ENCODE data around the gene TMEM203.

Gene TMEM203

DNA sequence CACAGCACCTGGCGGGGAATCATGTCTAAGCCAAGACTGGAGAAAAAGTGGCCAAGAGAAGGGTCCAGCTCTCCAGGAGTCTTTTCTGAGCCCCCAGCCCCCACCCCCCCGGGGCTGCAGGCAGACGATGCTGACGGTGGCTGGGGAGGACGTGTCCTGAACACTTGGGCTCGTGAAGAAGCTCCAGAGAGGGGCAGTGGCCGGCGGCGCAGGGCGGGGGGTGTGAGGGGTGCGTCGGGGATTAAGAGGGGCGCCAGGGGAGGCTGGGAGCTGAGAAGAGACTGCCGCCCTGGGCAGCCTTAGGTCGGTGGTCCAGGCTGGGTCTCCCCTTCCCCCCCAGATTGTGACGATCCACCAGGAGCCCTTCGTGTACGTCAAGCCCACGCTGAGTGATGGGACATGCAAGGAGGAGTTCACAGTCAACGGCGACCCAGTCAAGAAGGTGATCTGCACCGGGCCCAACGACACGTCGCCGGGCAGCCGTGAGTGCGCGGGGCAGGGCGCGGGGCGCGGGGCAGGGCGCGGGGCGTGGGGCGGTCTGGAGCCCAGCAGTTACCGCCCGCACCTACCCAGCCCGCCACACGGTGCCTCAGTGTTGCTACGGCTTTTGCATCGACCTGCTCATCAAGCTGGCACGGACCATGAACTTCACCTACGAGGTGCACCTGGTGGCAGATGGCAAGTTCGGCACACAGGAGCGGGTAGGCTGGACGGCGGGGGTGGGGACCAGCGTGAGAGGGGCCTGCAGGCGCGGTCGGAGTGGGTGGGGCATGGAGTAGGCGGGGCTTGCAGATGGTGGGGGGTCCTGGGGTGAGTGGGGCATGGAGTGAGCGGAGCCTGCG lies 44.5 kb downstream of the TMEM203 start:
- DNase-seq (ENCODE audit: low read depth, low spot score) = no peak
- peaks cover 24% of the 10 kb centered on the region; the same call in 1 of the 2 replicates for H3K27me3 ChIP-seq (ENCODE audit: control insufficient read depth, insufficient read depth, low read length)
- no peak overlapping the region for H3K27ac ChIP-seq (ENCODE audit: low read length)
- H3K4me1 ChIP-seq (ENCODE audit: control insufficient read depth, insufficient read depth, low read length) = peaks cover 10% of the 10 kb centered on the region; the same call in 1 of the 2 replicates
- no CpG with 5 or more reads among the region's 56 CpGs for WGBS (ENCODE audit: insufficient coverage, insufficient read length)
- H3K4me3 ChIP-seq (ENCODE audit: low read length) = peak overlapping the region; percentile 1; the same call in 1 of the 2 replicates
- no peaks in the 10 kb centered on the region for H3K9me3 ChIP-seq (ENCODE audit: control insufficient read depth, insufficient read depth, low read length)
- no peaks in the 10 kb centered on the region; the same call in 1 of the 2 replicates for H3K36me3 ChIP-seq (ENCODE audit: control insufficient read depth, insufficient read depth, low read length)

DNA sequence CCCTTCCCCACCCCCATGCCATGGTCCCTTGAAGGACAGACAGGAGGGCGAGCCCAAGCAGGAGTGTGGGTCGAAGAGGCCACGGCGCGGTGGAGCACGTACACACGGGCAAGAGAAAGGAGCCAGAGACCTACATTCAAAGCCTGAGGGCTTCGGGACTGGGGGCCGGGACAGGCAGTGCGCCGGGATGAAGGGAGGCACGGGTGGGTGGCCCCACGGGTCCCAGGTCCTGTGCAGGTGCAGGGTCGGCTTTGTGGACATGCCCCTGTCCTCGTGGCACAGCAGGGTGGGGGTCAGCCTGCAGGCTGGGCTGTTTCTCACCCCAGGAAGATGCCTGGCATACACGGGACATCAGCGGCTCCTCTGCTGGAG lies 45.4 kb downstream of the TMEM203 start:
- no CpG with 5 or more reads among the region's 17 CpGs for WGBS (ENCODE audit: insufficient coverage, insufficient read length)
- H3K4me3 ChIP-seq (ENCODE audit: low read length) = no peak overlapping the region
- H3K4me1 ChIP-seq (ENCODE audit: control insufficient read depth, insufficient read depth, low read length) = peaks cover 10% of the 10 kb centered on the region; the same call in 1 of the 2 replicates
- H3K36me3 ChIP-seq (ENCODE audit: control insufficient read depth, insufficient read depth, low read length) = no peaks in the 10 kb centered on the region; the same call in 1 of the 2 replicates
- no peak for DNase-seq (ENCODE audit: low read depth, low spot score)
- no peaks in the 10 kb centered on the region for H3K9me3 ChIP-seq (ENCODE audit: control insufficient read depth, insufficient read depth, low read length)
- peaks cover 28% of the 10 kb centered on the region; the same call in 1 of the 2 replicates for H3K27me3 ChIP-seq (ENCODE audit: control insufficient read depth, insufficient read depth, low read length)
- H3K27ac ChIP-seq (ENCODE audit: low read length) = no peak overlapping the region

GRCh38 chr9:137159105-137160053 lies 46.1 kb downstream of the TMEM203 start:
- no CpG with 5 or more reads among the region's 14 CpGs for WGBS (ENCODE audit: insufficient coverage, insufficient read length)
- Histone ChIP-seq H3K4me3 (ENCODE audit: low read length) (no peak overlapping the region), H3K9me3 (ENCODE audit: control insufficient read depth, insufficient read depth, low read length) (no peaks in the 10 kb centered on the region), H3K27me3 (ENCODE audit: control insufficient read depth, insufficient read depth, low read length) (peaks cover 28% of the 10 kb centered on the region; the same call in 1 of the 2 replicates), H3K4me1 (ENCODE audit: control insufficient read depth, insufficient read depth, low read length) (peaks cover 10% of the 10 kb centered on the region; the same call in 1 of the 2 replicates), H3K27ac (ENCODE audit: low read length) (no peak overlapping the region), H3K36me3 (ENCODE audit: control insufficient read depth, insufficient read depth, low read length) (no peaks in the 10 kb centered on the region; the same call in 1 of the 2 replicates)
- DNase-seq (ENCODE audit: low read depth, low spot score) = no peak

DNA sequence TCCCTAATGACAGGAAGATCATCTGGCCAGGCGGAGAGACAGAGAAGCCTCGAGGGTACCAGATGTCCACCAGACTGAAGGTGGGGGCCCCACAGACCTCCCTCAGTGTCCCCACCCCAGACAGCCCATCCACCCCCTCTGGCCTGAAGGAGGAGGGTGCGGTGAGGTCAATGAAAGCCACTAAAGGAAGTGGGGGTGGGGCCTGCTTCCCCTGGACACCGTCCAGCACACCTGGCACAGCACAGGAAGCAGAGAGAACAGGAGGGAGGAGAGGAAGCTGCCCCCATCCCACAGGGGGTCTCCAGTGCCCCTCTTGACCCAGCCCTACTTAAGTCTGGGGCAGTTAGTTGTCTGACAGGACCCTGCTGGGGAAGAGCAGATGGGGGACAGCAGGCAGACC lies 46.8 kb downstream of the TMEM203 start:
- Histone ChIP-seq H3K27ac (ENCODE audit: low read length) (no peak overlapping the region), H3K9me3 (ENCODE audit: control insufficient read depth, insufficient read depth, low read length) (no peaks in the 10 kb centered on the region), H3K4me3 (ENCODE audit: low read length) (no peak overlapping the region), H3K36me3 (ENCODE audit: control insufficient read depth, insufficient read depth, low read length) (no peaks in the 10 kb centered on the region), H3K4me1 (ENCODE audit: control insufficient read depth, insufficient read depth, low read length) (peaks cover 10% of the 10 kb centered on the region; the same call in 1 of the 2 replicates), H3K27me3 (ENCODE audit: control insufficient read depth, insufficient read depth, low read length) (peaks cover 28% of the 10 kb centered on the region; the same call in 1 of the 2 replicates)
- WGBS (ENCODE audit: insufficient coverage, insufficient read length) = no CpG with 5 or more reads among the region's 4 CpGs
- no peak for DNase-seq (ENCODE audit: low read depth, low spot score)

DNA sequence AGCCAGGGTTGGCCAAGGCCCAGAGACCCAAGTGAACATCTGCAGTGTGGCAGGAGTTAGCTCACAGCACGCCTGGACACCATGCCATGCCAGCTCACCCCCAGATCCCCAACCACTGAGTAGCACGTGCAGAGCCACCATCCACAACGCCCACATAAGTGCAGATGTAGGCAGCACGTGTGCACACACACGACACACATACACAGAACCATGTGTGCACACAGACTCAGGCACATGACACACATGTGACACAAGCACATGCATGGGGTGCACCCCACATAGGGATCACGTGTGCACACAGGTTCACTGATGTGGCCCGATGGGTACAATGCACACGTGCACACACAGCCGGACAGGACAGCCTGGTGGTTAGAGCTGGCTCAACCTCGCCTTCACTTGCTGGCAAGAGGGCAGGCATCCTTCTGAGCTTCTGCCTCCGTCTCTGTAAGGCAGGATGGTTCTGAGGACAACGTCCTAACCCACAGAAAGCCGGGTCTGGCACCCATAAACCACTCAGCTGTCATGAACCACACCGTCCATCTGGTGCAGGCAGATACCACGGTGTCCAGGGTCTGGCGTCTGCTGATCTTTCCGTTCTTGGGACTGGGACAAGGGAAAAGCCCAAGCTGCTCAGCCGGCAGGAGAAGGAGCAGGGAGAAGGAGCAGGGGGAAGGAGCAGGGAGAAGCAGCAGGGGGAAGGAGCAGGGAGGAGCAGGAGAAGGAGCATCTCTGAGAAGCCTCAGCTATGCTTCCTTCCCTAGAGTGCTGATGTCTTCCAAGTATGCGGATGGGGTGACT lies 47.6 kb downstream of the TMEM203 start:
- H3K4me1 ChIP-seq (ENCODE audit: control insufficient read depth, insufficient read depth, low read length) = peaks cover 10% of the 10 kb centered on the region; the same call in 1 of the 2 replicates
- peaks cover 23% of the 10 kb centered on the region; the same call in 1 of the 2 replicates for H3K27me3 ChIP-seq (ENCODE audit: control insufficient read depth, insufficient read depth, low read length)
- H3K36me3 ChIP-seq (ENCODE audit: control insufficient read depth, insufficient read depth, low read length) = no peaks in the 10 kb centered on the region
- no peak overlapping the region for H3K4me3 ChIP-seq (ENCODE audit: low read length)
- no peak for DNase-seq (ENCODE audit: low read depth, low spot score)
- WGBS (ENCODE audit: insufficient coverage, insufficient read length) = no CpG with 5 or more reads among the region's 19 CpGs
- H3K9me3 ChIP-seq (ENCODE audit: control insufficient read depth, insufficient read depth, low read length) = no peaks in the 10 kb centered on the region
- H3K27ac ChIP-seq (ENCODE audit: low read length) = no peak overlapping the region

DNA sequence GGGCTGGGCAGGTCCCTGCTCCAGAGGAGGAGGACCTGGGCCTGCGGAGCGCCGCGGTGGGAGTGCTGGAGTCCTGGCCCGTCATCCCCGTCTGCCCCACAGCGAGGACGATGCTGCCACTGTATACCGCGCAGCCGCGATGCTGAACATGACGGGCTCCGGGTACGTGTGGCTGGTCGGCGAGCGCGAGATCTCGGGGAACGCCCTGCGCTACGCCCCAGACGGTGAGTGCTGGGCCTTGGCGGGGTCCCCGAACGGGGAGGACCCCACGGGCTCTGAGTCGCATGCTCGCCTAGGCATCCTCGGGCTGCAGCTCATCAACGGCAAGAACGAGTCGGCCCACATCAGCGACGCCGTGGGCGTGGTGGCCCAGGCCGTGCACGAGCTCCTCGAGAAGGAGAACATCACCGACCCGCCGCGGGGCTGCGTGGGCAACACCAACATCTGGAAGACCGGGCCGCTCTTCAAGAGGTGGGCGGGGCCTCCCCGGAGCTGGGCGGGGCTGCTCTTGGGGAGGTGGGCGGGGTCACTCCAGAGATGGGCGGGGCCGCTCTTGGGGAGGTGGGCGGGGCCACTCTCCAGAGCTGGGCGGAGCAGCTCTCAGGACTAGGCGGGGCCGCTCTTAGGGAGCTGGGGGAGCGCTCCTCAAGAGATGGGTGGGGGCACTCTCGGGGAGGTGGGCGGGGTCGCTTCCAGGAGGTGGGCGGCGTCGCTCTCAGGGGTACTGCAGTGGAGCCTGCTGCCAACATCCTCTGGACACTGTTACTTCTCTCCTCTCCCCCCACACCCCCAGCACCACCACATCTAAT lies 48.7 kb downstream of the TMEM203 start:
- Histone ChIP-seq H3K4me1 (ENCODE audit: control insufficient read depth, insufficient read depth, low read length) (peaks cover 8% of the 10 kb centered on the region; the same call in 1 of the 2 replicates), H3K9me3 (ENCODE audit: control insufficient read depth, insufficient read depth, low read length) (no peaks in the 10 kb centered on the region), H3K36me3 (ENCODE audit: control insufficient read depth, insufficient read depth, low read length) (no peaks in the 10 kb centered on the region), H3K27me3 (ENCODE audit: control insufficient read depth, insufficient read depth, low read length) (peaks cover 19% of the 10 kb centered on the region; the same call in 1 of the 2 replicates), H3K4me3 (ENCODE audit: low read length) (peak overlapping the region; percentile 18; the same call in 1 of the 2 replicates), H3K27ac (ENCODE audit: low read length) (no peak overlapping the region)
- no peak for DNase-seq (ENCODE audit: low read depth, low spot score)
- WGBS (ENCODE audit: insufficient coverage, insufficient read length) = no CpG with 5 or more reads among the region's 65 CpGs
